Natural killer cell (primary cell): ENCODE data around the gene FGD2. TPM values are rescaled to one million over a fixed set of nuclear protein-coding genes. Genes with fewer than 3 reads are reported as not detected.

Source experiments
- ATAC-seq, 3 donors: fragments of 150-1000 bp in 2 of 3; fragments of 200-7000 bp in 1 of 3; cut with Tn5 transposase; 1 replicate in 1 of 3; 2 replicates in 2 of 3; pipeline ENCODE4 v1.10.0; 2021; ENCODE audit warnings: mild to moderate bottlenecking in 2 of 3, moderate library complexity in 2 of 3
- DNase-seq, 2 donors: peaks; one replicate each; pipeline versions ENCODE4 v3.0.0 to v3.0.0-alpha.2; 2013 to 2021; ENCODE audit warnings: mixed read lengths in 1 of 2
- H3K27ac ChIP-seq: one replicate; pipeline ENCODE4 v1.5.1; 2013; ENCODE audit warnings: mild to moderate bottlenecking, low read length
- H3K27me3 ChIP-seq: one replicate; pipeline ENCODE4 v1.6.1; 2013; ENCODE audit warnings: low read length; ENCODE audit not compliant: control insufficient read depth, insufficient read depth
- H3K36me3 ChIP-seq: one replicate; pipeline ENCODE4 v1.6.1; 2013; ENCODE audit warnings: low read length; ENCODE audit not compliant: control insufficient read depth, insufficient read depth
- H3K4me1 ChIP-seq: one replicate; pipeline ENCODE4 v1.6.1; 2013; ENCODE audit warnings: low read length; ENCODE audit not compliant: control insufficient read depth, insufficient read depth
- H3K4me3 ChIP-seq: one replicate; pipeline ENCODE4 v1.5.1; 2013; ENCODE audit warnings: low read length
- H3K9me3 ChIP-seq: one replicate; pipeline ENCODE4 v1.6.1; 2013; ENCODE audit warnings: low read length; ENCODE audit not compliant: control insufficient read depth, insufficient read depth
- H3K27ac Mint-ChIP-seq, 2 donors: one replicate each; pipeline ENCODE4 v1.8.0; 2022; ENCODE audit warnings: mild to moderate bottlenecking in 2 of 2, mixed read lengths in 2 of 2, moderate library complexity in 1 of 2
- H3K27me3 Mint-ChIP-seq, 2 donors: one replicate each; pipeline ENCODE4 v1.8.0; 2022; ENCODE audit warnings: low read depth in 2 of 2, mixed read lengths in 2 of 2
- H3K36me3 Mint-ChIP-seq: one replicate; pipeline ENCODE4 v1.8.0; 2022; ENCODE audit warnings: mixed read lengths
- H3K4me1 Mint-ChIP-seq, 2 donors: one replicate each; pipeline ENCODE4 v1.8.0; 2022; ENCODE audit warnings: mixed read lengths in 2 of 2
- H3K4me3 Mint-ChIP-seq: one replicate; pipeline ENCODE4 v1.8.0; 2022; ENCODE audit warnings: mild to moderate bottlenecking, moderate library complexity, mixed read lengths
- H3K9me3 Mint-ChIP-seq, 2 donors: one replicate each; pipeline ENCODE4 v1.8.0; 2022; ENCODE audit warnings: mixed read lengths in 2 of 2
- CTCF ChIP-seq: fragments of 200-600 bp; IDR thresholded peaks from one replicate; pipeline ENCODE4 v1.8.0; 2022; ENCODE audit warnings: antibody characterized with exemption
- WGBS: methylation state at CpG from one replicate; pipeline ENCODE4 v1.1.7; 2013; ENCODE audit warnings: missing lambda C conversion rate; ENCODE audit not compliant: insufficient coverage; 5-methylcytosine and 5-hydroxymethylcytosine counted together
- intact Hi-C: fragments of 100-400 bp; cut with micrococcal nuclease; formaldehyde crosslinking; loops from one replicate; pipeline ENCODE4 v1.14.2; 2022
- total RNA-seq, 4 donors: library from RNA; stranded (reverse); fragments of 120-200 nt in 1 of 4; gene quantifications; one replicate each; pipeline versions ENCODE4 v1.2.3 to v1.2.4, GENCODE V29; 2013 to 2022

FGD2 gene
- total RNA-seq, 3 donors from 2014 or later (not counting 1 experiment from before 2014, with no cell fraction given), result 6.3 to 22.3 (median 14.1) TPM

DNA sequence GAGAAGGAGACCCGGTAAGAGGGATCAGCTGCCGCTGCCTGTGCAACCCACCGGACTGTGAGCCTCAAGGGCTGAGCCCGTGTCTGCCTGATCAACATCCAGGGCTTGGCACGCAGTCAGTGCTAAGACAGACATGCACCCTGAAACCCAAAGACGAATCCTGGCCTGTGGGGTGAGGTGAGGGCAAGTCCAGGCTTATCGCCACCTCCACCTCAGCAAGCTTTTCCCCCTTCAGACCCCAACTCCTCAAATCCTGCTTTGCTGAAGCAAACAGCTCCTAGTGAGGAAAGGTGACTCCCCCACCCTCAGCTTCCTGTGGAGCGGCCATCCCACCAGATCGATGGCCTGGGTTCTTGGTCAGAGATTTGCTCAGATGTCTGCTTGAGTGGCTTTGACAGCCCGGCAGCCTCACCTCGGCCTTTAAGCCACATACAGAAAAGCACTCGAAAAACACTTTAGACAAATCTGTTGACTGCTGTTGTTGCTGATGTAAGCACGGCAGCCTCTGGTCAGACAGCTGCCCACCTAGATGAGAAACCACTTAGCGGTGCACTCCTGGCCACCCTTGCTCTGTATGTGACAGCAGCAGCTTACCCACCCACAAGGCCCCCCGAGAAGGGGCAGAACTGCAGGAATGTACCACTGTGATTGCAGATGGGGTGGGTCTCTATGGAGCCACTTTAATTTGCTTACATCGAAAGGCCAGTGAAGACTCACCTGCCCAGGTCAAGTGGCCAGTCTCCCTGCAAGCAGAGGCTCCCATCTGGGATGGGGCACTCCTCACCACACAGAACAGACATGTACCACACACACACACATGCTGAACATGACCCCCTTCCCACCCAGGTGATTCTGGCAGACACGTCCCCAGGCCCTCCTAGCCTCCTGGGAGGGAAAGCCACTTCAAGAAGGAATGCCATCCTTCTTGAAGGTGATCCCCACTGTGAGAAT, 34.3 kb upstream of the FGD2 start:
- peaks cover 89% of the 10 kb centered on the region for H3K36me3 ChIP-seq
- Mint-ChIP-seq H3K4me1 (no peaks in the 10 kb centered on the region), H3K27ac (no peak overlapping the region), H3K36me3 (no peaks in the 10 kb centered on the region), H3K27me3 (no peaks in the 10 kb centered on the region), H3K9me3 (no peaks in the 10 kb centered on the region), H3K4me3 (no peak overlapping the region)
- H3K4me3 ChIP-seq, result no peak overlapping the region
- H3K27ac ChIP-seq, result no peak overlapping the region
- no peak for ATAC-seq
- TF ChIP-seq CTCF, result no peak
- H3K4me1 ChIP-seq, result no peaks in the 10 kb centered on the region
- no peak for DNase-seq
- intact Hi-C loops, result no loop called here
- H3K27me3 ChIP-seq, result no peaks in the 10 kb centered on the region
- WGBS, result 83% methylated on average over 16 of the region's 17 CpGs
- no peaks in the 10 kb centered on the region for H3K9me3 ChIP-seq

GRCh38 chr6:36971921-36972673, 33.4 kb upstream of the FGD2 start:
- Histone ChIP-seq H3K27ac (no peak overlapping the region), H3K4me3 (no peak overlapping the region), H3K36me3 (peaks cover 98% of the 10 kb centered on the region), H3K4me1 (no peaks in the 10 kb centered on the region), H3K9me3 (no peaks in the 10 kb centered on the region), H3K27me3 (no peaks in the 10 kb centered on the region)
- intact Hi-C loops, result no loop called here
- no peak for DNase-seq
- WGBS, result 97% methylated on average over 14 of the region's 14 CpGs
- TF ChIP-seq CTCF, result no peak
- Mint-ChIP-seq H3K27me3 (no peaks in the 10 kb centered on the region), H3K4me1 (no peaks in the 10 kb centered on the region), H3K4me3 (no peak overlapping the region), H3K9me3 (no peaks in the 10 kb centered on the region), H3K36me3 (no peaks in the 10 kb centered on the region), H3K27ac (no peak overlapping the region)
- ATAC-seq, result no peak

DNA sequence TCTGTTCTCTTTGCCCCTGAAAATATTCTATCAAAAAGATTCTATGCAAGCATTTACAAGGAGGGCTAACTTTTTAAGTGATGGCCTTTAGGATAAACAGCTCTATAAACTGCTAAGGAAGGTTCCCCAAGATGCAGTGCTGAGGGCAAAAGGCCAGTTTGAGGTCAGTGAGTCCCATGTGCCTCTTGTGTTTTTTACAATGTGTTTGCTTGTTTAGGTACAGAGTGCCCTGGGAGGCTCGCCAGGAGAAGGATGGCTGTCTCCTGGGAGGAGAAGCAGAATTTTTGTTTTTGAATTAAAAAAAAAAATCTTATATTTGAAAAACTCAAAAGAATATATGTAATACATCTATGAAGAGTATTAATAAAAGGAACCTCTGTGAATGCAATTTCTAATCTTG, 32.3 kb upstream of the FGD2 start:
- DNase-seq, result no peak
- 100% methylated on average over 1 of the region's 1 CpG for WGBS
- no peaks in the 10 kb centered on the region for H3K4me1 Mint-ChIP-seq
- no peaks in the 10 kb centered on the region for H3K27me3 Mint-ChIP-seq
- no peaks in the 10 kb centered on the region for H3K27me3 ChIP-seq
- H3K36me3 Mint-ChIP-seq, result no peaks in the 10 kb centered on the region
- no peak overlapping the region for H3K27ac Mint-ChIP-seq
- ATAC-seq, result no peak
- no peak overlapping the region for H3K27ac ChIP-seq
- peaks cover 98% of the 10 kb centered on the region for H3K36me3 ChIP-seq
- H3K4me3 ChIP-seq, result no peak overlapping the region
- intact Hi-C loops, result no loop called here
- no peaks in the 10 kb centered on the region for H3K4me1 ChIP-seq
- no peak overlapping the region for H3K4me3 Mint-ChIP-seq
- TF ChIP-seq CTCF, result no peak
- H3K9me3 Mint-ChIP-seq, result no peaks in the 10 kb centered on the region
- no peaks in the 10 kb centered on the region for H3K9me3 ChIP-seq
